Inferior parietal cortex (tissue), 1 donor: Measurements from ENCODE around the gene ZAP70.
A peak's percentile ranks its signal among the peaks of the same experiment; 100 is the strongest.
"Not testable (repeated sequence)": the region's sequence is repeated elsewhere in the genome, so short reads cannot be mapped to it uniquely, and the experiment has no call there.

Source experiments
- DNase-seq: peaks from one replicate; pipeline ENCODE4 v3.0.0-alpha.2; 2016; ENCODE audit errors: extremely low spot score

The ZAP70 gene

DNA sequence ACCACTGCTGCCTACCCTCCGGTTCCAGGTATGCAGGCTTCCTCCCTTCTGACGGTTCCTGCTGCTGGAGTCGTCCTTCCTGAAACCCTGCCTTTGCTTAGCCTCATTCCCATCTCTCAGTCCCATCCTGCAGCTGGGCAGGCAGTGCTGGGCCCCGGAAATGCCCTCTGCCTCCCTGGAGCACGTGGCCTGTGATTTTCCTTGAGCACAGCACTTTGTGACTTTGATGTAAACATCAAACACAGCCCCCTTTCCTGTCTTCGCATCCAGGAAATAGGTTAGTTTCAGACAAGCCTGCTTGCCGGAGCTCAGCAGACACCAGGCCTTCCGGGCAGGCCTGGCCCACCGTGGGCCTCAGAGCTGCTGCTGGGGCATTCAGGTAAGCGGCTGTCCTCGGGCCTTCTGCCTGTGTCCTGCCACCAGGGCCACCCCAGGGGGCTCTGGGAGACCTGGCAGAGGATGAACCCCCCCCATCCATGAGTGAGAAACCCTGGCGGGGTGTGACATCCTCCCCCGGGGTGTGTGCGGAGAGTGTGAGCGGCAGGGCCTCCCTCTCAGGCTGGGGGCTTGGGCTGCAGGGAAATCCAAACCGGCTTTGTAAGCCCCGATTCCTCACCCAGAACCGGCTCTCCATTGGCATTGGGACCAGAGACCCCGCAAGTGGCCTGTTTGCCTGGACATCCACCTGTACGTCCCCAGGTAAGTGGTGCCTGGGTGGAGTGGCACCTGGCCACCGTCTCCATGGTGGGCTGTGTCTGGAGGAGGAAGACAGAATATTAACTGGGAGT is at the start of gene ZAP70:
ZAP70 (plus strand) TSS at position 281 of the 788 bp plus-strand sequence. CDS start 10,461 bp downstream, outside the sequence.
- no peak for DNase-seq

DNA sequence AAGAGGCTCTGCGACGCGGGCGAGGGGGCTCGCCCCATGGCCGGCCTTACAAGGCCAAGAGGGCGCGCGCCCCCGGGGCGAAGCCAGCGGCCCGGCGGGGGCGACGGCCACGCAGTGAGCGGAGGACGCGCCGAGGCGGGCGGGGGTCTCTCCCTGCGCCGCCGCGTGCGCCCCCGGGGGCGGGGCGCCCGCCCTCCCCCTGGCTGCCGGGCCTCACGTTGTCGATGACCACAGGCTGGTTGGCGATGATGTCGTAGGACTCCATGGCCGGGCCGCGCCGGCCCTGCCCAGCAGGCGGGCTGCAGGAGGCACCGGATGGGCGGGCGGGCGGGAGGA is 49.8 kb upstream of the ZAP70 start:
- no peak for DNase-seq

DNA sequence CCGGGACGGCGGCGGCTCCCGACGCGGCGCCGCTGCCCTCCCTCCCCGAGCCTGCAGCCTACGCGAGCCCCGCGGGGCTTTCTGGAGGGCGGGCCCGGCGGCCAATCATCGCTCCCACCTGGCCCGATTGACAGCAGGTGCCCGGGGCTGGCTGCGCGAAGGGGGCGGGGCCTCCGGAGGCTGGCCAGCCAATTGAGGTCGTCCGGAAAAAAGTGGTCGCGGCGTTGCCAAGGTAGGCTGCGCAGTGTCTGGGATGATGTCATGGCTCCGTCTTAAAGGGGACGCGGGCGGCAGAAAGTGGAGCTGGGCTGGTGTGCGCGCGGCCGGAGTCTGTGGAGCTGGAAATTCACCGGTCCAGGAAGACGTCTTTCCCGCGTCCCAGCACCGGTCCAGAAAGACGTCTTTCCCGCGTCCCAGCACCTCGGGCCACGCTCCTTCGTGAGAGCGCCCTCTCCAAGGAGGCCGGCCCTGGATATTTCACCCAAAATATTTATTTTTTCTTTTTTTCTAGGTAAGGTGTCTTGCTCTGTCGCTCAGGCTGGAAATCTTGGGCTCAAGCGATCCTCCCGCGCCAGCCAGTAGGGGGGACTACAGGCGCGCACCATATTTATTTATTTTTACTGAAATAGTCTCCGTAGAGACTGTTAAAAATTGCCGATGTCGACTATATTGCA is 49.3 kb upstream of the ZAP70 start, which contains the start of gene ACTR1B:
ACTR1B (minus strand) TSS at position 83 of the 674 bp plus-strand sequence. CDS start 154 bp downstream, outside the sequence.
- DNase-seq = peak; percentile 98

DNA sequence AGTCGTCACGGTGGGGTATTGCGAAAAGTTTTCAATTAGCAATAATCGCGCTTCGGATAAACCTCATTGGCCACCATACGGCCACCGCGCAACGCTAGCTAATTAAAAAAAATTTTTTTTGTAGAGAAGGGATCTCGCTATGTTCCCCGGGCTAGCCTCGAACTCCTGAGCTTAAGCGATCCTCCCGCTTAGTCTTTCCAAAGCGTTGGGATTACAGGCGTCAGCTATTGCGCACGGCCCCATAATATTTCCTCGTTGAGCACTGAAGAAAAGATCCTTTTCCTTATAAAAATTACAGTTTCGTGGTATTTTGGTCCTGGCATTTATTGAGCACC is 48.8 kb upstream of the ZAP70 start:
- peak; percentile 35 for DNase-seq

DNA sequence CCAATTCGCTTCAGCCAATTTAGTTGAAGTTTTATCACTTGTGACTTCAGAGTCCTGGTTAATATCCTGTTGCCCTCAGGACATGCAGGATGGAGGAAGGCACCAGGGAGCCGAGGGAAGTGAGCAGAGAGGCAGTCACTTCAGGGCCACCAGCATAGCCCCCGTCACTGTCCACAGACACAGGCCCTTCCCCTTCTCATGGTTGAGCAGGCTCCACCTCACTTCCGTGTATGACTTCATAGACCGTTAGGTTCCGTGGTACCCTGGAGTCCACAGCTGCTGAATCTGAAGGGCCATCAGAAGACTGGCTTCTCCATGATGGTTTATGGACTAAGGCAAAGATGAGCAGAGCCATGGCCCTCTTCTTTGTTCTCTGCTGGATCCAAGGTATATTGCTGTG is 43.9 kb upstream of the ZAP70 start, which contains the start of gene C2orf92:
C2orf92 (plus strand) TSS at position 266 of the 400 bp plus-strand sequence; CDS start at position 342, 76 bp downstream.
- DNase-seq = no peak

DNA sequence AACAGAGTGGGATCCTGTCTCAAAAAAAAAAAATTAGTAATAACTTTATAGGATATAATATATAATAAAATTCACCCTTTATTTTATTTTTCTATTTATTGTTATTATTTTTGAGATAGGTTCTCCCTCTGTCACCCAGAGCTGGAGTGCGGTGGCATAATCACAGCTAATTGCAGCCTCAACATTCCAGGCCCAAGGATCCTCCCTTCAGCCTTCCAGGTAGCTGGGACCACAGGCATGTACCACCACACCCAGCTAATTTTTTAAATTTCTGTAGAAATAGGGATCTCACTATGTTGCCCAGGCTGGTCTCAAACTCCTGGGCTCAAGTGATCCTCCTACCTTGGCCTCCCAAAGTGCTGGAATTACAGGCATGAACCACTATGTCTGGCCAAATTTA is 42.9 kb upstream of the ZAP70 start:
- no peak for DNase-seq

DNA sequence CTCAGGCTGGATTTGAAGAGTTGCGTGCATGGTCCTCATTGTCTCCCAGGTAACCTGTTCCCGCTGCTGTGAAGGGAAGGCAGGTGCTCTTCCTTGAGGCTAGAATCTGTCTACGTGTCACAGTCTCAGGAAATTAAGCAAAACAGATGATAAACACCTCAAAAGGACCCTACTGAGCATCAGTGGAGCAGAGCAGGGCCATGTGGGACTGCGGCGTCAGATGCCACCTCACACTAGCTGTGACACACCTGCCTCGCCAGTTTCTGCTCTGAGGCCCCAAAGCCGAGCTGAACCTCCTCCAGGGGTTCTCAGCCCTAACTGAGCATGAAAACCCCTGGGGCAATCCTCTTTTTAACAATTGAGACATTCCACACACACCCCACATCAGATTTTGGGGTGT is 41.9 kb upstream of the ZAP70 start:
- no peak for DNase-seq

DNA sequence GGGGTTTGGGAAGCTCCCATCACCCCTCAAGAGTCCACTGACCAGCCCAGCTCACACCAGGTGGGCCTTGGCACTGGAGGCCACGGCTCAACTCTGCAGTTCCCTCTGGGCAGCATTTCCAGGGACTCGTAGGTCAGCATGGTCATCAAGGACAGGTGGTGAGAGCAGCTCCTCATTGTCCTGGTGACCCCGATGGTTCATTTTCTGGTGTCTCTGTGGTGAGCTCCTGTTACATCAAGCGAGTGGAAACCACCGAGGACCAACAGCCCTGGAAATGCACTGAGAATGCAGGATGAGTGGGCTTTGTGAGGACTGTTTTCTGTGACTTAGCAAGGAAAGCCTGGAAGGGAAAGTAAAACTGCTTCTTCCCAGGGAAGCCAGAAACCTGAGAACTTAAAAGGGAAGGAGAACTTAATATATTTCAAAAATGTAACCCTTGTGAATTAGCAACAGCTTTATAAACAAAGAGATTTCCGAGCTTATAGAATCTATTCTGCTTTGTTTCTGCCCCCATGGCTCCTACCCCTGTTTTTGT is 40.7 kb upstream of the ZAP70 start:
- DNase-seq = not testable (repeated sequence)

DNA sequence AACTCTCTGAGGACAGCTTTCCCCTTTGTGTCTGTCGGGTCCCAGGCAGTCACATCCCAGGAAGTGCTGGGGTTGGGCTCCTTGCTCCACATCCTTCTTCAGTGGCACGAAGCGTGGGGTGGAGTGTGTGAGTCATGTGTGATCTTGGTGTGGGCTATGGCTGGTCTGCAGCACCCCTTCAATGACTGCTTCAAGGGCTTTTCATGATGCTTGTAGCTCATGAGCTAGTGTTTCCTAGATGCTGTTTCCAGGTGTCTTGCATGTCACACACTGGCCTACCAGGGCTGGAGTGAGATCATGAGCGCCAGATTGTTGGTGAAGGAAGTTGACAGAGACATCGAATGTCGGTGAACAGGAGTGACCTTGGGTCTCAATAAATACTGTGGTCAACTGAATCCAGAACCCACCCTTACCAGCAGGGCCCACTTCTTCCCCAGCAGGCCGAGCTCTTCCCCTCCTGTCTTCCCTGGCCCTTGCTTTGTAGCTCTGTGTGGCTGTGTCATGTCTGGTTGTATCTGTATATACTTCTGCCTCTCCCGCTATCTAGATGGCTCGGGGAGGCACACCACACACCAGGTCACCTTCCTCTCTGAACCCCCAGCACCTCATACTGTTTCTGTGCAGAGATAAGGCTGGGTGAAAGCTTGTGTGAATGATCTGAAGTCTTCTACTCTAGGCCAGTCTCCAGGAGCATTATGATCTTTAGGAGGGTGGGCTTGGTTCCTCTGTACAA is 40.0 kb upstream of the ZAP70 start:
- DNase-seq = no peak

DNA sequence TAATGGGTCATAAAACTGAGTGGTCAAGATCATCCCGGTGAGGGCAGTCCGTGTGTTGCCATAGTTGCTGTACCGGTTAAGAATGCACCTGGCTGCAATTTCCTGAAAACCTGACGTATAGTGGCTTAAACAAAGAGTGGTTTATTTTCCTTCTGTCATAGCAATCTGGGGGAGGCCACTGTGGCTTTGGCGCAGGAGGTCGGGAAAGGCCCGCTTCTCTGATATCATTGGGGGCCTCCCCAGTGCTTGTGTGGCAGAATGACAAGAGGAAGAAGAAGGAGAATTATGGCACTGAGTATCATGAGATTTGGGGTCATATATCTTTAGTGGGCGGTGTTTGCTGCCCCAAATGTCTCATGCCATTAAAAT is 39.5 kb upstream of the ZAP70 start:
- no peak for DNase-seq

DNA sequence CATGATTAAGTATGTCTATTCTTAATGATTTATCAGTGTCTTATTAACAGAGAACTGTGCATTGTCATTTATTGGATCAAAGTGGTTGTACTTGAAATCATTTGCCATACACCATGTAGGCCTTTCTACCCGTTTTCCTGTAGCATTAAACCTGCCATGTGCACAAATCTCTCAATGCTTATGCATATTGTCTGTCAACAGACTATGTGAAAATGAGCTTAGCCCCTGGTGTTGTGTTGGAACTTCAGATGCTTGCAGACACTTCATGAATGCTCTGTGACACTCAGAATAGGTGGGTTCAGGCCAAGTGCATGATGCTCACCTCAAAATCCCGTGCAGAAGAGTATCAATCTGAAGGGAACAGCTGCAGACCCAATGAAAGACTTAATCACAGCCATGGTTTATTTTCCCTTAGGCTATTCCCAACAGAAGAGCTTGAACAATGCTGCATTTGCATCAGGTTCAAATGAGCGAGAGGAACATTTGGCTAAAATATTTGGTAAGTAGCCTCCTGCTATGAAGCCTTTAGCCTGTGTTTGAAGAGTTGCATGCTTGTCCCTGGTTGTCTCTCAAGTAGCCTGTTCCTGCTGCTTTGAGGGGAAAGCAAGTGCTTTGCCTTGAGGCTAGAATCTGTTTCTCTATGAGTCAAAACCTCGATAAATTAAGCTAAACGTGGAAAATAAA is 37.8 kb upstream of the ZAP70 start:
- no peak for DNase-seq

DNA sequence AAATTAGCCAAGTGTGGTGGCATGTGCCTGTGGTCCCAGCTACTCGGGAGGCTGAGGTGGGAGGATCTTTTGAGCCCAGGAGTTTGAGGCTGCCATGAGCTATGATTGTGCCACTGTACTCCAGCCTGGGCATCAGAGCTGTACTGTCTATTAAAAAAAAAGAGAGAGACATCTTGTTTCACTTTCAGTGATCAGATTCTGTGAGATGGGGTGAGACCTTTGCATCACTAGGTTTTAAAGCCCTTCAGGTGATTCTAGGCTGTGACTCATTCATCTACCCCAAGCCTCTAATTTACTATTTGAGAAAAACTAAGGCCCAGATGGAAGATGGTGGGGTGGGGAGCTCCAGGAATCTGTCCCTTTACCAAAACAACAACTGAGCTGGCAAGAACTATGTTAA is 36.8 kb upstream of the ZAP70 start:
- DNase-seq = no peak

DNA sequence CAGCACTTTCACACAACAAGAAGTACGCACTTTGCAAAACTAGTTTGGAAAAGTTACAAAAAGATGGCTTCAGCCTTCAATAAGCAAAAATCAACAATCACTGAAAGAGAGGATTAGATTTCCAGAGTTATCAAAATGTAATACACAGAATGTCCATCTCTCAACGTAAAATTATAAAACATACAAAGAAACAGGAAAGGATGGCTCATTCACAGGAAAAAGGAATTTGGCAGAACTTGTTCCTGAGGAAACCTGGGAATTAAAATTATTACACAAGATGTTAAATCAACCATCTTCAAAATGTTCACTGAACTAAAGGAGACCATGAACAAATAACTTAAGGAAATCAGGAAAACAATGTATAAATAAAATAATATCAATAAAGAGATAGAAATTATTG is 35.9 kb upstream of the ZAP70 start:
- no peak for DNase-seq

DNA sequence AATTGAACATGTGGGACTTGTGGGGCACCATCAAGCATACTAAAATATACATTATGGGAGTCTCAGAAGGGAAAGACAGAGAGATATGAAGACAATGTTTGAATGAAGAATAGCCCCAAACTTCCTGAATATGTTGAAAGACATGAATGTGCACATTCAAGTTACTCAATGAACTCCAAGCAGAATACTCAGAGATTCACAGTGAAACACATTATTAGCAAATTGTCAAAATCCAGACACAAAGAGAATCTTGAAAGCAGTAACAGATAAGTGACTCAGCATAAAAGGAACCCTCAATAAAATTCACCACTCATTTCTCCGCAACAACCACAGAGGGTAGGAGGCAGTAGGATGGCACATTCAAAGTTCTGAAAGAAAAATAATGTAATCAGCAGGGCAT is 35.1 kb upstream of the ZAP70 start:
- DNase-seq = no peak

DNA sequence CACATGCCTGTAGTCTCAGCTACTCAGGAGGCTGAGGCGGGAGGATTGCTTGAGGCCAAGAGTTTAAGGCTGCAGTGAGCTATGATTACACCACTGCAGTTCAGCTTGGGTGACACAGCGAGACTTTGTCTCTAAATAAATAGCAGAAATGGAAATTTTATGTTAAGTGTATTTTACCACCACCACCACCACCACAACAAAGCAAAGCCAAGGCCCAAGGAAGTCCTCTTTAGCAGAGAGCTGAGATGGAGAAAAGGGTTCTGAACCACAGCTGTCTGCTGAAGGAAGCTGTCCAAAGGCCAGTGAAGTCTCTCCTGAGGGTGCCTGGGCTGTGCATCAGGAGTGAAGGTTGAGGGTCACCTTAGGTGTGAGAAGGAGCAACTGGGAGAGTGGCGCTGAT is 26.1 kb upstream of the ZAP70 start:
- DNase-seq = not testable (repeated sequence)

DNA sequence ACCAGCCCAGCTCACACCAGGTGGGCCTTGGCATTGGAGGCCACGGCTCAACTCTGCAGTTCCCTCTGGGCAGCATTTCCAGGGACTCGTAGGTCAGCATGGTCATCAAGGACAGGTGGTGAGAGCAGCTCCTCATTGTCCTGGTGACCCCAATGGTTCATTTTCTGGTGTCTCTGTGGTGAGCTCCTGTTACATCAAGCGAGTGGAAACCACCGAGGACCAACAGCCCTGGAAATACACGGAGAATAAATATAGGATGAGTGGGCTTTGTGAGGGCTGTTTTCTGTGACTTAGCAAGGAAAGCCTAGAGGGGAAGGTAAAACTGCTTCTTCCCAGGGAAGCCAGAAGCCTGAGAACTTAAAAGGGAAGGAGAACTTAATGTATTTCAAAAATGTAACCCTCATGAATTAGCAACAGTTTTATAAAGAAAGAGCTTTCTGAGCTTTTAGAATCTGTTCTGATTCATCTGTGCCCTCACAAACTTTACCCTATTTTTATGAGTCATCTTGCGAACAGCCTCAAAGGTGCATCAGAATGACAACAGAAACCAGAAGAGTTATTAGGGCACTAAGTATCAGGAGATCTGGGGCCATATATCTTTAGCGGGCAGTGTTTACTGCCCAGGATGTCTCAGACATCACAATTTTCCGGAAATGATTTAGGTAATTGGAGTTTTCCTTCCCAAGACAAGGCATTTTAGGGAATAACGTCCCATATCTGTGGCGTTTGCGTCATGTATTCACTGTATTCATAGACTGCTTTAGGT is 25.1 kb upstream of the ZAP70 start:
- no peak for DNase-seq

DNA sequence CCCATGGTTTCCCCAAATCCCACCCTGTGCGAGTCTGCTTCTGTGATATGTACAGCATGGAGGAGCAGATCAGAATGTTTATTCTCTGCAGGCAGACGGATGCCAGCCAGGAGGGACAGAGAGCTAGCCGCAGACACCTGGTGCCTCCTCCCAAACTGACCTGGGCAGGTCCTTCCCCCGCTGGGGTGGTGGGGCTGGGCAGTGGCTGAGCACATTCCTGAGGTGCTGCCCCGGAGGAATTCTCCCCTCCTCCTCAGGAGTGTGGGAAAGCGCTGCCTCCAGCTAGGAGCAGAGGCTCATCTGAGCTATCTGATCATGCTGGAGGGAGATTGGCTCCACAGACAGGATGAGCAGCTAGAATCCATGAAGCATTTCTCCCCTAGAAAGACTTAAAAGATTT is 22.2 kb upstream of the ZAP70 start:
- no peak for DNase-seq

DNA sequence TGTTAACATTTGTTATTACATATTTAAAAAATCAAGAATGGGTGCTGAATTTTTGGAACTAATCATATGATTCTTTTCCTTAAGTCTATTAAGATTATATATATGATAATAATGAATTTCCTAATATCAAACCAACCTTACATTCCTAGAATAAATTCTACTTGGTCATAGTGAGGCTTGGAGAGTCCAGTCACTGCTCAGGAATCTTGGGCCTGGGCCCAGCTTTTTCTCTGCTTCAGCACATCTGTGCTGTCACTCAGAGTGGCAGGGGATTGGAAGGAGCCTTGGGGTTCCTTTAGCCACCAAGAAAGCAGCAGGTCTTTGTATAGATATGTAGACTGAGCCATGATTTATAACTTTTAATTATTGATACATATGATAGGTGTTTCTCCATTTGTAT is 19.9 kb upstream of the ZAP70 start:
- no peak for DNase-seq

DNA sequence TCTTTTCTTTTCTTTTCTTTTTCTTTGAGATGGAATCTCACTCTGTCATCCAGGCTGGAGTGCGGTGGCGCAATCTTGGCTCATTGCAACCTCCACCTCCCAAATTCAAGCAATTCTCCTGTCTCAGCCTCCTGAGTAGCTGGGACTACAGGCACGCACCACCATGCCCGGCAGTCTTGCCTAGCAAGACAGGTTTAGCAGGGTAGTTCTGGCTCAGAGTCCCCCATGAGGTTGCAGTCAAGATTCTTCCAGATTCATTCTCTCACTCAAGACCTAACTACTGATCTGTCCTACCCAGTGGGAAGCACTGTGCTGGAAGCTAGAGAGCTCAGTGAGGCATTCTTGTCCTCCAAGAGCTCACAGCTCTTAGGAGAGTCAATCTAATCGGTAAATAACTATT is 17.6 kb upstream of the ZAP70 start:
- no peak for DNase-seq

DNA sequence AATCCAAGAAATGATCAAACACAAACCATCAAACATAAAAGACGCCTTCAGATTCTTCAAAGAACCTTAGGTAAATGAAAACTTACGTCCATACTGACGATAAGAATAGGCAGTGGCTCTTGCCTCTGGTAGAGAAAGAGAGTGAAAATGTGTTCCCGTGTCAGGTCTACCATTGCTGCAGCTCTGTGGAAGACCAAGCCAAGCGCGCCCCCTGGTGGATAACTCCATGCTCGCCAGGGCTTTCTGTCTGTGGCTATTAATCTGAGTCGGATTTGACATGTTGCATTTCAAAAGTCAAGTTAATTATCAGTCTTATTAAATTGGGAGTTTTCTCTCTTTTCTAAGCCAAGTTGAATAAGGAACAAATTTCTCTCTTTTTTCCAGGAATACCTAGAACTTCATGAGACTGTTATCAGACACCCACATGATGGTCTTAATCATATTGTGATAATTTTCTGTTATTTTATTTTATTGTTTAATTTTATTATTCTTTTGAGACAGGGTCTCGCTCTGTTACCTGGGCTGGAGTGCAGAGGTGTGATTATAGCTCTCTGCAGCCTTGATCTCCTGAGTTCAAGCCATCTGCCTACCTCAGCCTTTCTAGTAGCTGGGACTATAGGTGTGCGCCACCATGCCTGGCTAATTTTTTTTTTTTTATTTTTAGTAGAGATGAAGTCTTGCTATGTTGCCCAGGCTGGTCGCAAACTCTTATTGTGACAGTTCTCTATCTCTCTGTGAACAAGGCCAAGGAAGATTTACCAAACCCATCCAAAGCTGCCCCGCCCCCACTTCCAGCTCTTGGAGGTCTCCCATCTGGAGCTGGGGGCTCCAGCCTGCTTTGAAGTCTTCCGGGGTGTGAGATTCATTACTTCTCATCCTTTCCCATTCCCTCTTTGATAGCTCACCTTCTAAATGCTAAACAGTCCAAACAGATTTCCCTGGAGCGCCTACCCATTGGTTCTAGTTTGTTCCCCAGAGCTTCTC is 15.8 kb upstream of the ZAP70 start:
- DNase-seq = peak; percentile 95
